Inflammatory macrophage treated with lipopolysaccharide for 1 hour (primary cell): ENCODE results near the gene OCIAD2.
"Not testable (repeated sequence)": the region's sequence is repeated elsewhere in the genome, so short reads cannot be mapped to it uniquely, and the experiment has no call there.

Experiments used
- DNase-seq, 2 donors: peaks; one replicate each; pipeline ENCODE4 v3.0.0-alpha.2; 2020 to 2022

OCIAD2 gene

GRCh38 chr4:48851651-48852050 lies 54.9 kb downstream of the OCIAD2 start:
- no peak for DNase-seq

GRCh38 chr4:48848799-48849198 lies 57.8 kb downstream of the OCIAD2 start:
- not testable (repeated sequence) for DNase-seq

GRCh38 chr4:48844843-48845242 lies 61.7 kb downstream of the OCIAD2 start:
- no peak for DNase-seq

- no peak for DNase-seq
Measured at GRCh38 chr4:48841045-48841827, 65.3 kb downstream of the OCIAD2 start.

GRCh38 chr4:48836658-48837057 lies 69.9 kb downstream of the OCIAD2 start:
- no peak for DNase-seq
